ENCODE data around the gene SGK1.

SGK1 gene

DNA sequence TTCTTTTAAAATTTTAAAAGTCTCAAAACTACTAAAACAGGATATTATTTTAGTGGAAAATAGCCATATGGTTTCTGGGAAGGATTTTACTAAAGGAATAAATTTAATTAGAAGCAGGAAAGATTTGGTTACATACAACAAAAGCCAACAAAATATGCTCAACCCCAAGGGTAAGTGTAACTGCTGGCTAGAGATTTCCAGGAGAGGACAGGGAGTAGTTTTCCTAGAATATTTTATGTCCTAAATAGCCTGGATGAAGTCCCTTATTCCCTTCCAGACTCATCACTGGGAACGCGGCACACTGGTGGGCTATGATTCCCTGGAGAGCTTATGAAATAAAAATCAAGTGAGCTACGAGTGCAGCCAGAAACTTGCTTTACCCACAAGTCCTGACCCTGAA lies 66.6 kb downstream of the SGK1 start:
- DNase-seq (ENCODE audit: insufficient read length, low spot score) (no peak), FAIRE-seq (no peak)
- TF ChIP-seq SPI1 (IDR thresholded peaks at IDR 0.05; ENCODE audit: low read depth, low read length) = no peak
- TF ChIP-seq POLR2AphosphoS5 (IDR thresholded peaks at IDR 0.05; ENCODE audit: low read depth, low read length) = no peak
- TF ChIP-seq TAF1 (IDR thresholded peaks at IDR 0.05; ENCODE audit: low read depth, low read length) = no peak
- TF ChIP-seq PAX5 (IDR thresholded peaks at IDR 0.05; ENCODE audit: insufficient read depth, low read length, severe bottlenecking) = no peak
- TF ChIP-seq POU2F2 (IDR thresholded peaks at IDR 0.05; ENCODE audit: low read depth, low read length) = no peak
- no peak for TF ChIP-seq POLR2A (IDR thresholded peaks at IDR 0.05; ENCODE audit: low read depth, low read length)

DNA sequence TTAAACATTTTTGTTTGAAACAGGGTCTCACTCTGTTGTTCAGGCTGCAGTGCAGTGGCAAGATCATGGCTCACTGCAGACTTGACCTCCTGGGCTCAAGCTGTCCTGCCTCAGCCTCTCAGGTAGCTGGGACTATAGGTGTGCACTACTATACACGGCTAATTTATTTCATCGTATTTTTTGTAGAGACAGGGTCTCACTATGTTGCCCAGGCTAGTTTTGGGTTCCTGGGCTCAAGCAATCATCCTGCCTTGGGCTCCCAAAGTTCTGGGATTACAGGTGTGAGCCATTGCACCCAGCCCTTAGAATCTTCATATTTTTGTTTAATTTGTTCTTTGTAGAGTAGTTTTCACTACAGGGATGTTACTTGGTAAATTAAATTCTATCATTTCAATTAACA lies 67.1 kb downstream of the SGK1 start:
- FAIRE-seq (no peak), DNase-seq (ENCODE audit: insufficient read length, low spot score) (no peak)
- TF ChIP-seq TAF1 (IDR thresholded peaks at IDR 0.05; ENCODE audit: low read depth, low read length) (no peak), POLR2A (IDR thresholded peaks at IDR 0.05; ENCODE audit: low read depth, low read length) (no peak), POLR2AphosphoS5 (IDR thresholded peaks at IDR 0.05; ENCODE audit: low read depth, low read length) (no peak), PAX5 (IDR thresholded peaks at IDR 0.05; ENCODE audit: insufficient read depth, low read length, severe bottlenecking) (no peak), POU2F2 (IDR thresholded peaks at IDR 0.05; ENCODE audit: low read depth, low read length) (no peak), SPI1 (IDR thresholded peaks at IDR 0.05; ENCODE audit: low read depth, low read length) (no peak)

DNA sequence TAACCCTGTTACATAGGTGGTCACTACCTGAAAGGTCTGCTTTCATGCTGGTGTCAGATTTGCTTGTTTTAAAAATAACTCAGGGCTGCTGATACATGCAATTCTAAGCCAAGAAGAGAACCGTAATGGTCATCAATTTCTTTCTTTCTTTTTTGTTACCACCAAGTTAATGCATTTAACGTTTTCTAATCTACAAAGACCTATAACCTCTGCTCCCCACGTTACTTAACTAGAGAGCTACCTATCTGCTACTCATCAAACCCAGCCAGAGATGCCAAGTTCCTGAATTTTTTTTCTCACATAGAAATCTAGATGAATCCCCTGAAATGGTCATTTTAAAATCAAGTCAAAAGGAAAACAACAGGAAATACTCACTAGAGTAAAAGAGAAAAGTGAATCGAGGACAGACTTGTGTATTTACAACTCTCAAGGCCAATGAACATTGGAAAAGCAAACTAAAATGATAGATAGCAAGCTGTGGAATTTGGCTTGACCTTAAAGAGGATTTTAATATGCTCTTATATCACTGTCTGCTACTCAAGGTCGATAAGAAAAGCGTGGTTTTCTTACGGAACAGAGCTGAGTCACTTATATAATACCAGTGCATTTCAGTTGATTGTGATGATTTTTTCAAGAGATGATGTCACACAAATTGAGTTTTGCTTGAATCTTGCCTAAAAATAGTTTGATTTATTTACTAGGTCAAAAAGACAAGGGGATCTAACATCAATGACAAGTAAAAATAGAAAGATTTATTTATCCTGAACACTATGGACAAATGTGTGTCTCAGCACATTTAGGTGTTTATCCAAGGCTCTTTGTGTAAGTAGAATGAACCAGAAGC lies 67.9 kb downstream of the SGK1 start:
- TF ChIP-seq POLR2A (IDR thresholded peaks at IDR 0.05; ENCODE audit: low read depth, low read length) = no peak
- TF ChIP-seq POLR2AphosphoS5 (IDR thresholded peaks at IDR 0.05; ENCODE audit: low read depth, low read length) = no peak
- TF ChIP-seq PAX5 (IDR thresholded peaks at IDR 0.05; ENCODE audit: insufficient read depth, low read length, severe bottlenecking) = no peak
- no peak for TF ChIP-seq SPI1 (IDR thresholded peaks at IDR 0.05; ENCODE audit: low read depth, low read length)
- no peak for TF ChIP-seq POU2F2 (IDR thresholded peaks at IDR 0.05; ENCODE audit: low read depth, low read length)
- no peak for TF ChIP-seq TAF1 (IDR thresholded peaks at IDR 0.05; ENCODE audit: low read depth, low read length)
- FAIRE-seq (no peak), DNase-seq (ENCODE audit: insufficient read length, low spot score) (no peak)

DNA sequence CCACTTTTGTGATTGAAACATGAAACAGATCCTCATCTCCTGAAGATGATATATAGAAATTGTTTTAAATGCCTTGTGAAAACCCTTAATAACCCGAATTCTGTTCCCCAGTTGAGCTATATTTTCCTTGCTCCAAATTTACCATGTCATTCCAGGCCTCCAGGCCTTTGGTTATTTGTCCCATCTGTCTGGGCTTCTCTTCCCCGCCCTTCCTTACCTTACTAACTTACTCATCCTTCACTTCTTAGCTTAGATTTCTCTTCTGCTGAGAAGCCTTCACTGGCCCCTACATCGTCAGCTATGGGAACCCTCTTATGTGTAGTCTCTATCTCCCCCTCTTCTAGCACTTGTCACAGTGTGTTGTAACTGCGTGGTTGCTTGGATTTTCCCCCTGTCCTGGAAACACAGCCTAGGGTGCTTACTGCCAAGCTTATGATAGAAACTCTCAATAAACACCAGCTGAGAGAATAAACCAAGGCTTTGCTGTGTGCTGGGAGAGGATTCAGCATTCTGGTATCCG lies 68.6 kb downstream of the SGK1 start:
- FAIRE-seq (no peak), DNase-seq (ENCODE audit: insufficient read length, low spot score) (no peak)
- no peak for TF ChIP-seq TAF1 (IDR thresholded peaks at IDR 0.05; ENCODE audit: low read depth, low read length)
- no peak for TF ChIP-seq PAX5 (IDR thresholded peaks at IDR 0.05; ENCODE audit: insufficient read depth, low read length, severe bottlenecking)
- no peak for TF ChIP-seq SPI1 (IDR thresholded peaks at IDR 0.05; ENCODE audit: low read depth, low read length)
- TF ChIP-seq POLR2AphosphoS5 (IDR thresholded peaks at IDR 0.05; ENCODE audit: low read depth, low read length) = no peak
- no peak for TF ChIP-seq POLR2A (IDR thresholded peaks at IDR 0.05; ENCODE audit: low read depth, low read length)
- TF ChIP-seq POU2F2 (IDR thresholded peaks at IDR 0.05; ENCODE audit: low read depth, low read length) = no peak

DNA sequence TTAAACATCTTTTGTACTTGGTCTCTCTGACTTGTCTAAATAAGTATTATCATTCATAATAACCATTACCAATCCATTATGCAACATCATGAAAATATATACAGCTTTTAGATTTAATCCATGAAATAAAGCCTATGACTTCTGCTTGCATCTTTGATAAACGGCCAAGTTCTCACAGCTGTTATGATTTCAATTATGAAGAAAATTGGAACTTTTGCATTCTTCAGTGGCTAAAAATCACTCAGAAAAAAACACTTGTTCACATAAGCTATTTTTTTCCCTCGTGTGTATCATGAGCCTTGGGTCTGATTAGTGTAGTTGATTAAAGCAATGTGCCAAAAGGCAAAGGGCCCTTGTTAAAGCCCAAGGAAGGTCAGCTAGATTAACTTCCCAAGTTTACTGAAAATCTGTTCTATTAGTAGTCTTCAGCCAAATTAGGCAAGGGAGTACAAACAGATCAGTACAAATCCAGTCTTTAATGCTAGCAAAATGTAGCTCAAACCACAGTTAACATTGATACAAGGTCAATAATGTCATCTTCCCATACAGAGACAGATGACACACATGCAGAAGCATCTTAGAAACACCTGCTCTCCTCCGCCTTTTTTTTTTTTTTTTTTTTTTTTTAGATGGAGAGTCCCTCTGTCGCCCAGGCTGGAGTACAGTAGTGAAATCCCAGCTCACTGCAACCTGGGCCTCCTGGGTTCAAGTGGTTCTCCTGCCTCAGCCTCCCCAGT lies 69.9 kb downstream of the SGK1 start:
- TF ChIP-seq POLR2AphosphoS5 (IDR thresholded peaks at IDR 0.05; ENCODE audit: low read depth, low read length) (no peak), SPI1 (IDR thresholded peaks at IDR 0.05; ENCODE audit: low read depth, low read length) (no peak), POLR2A (IDR thresholded peaks at IDR 0.05; ENCODE audit: low read depth, low read length) (no peak), TAF1 (IDR thresholded peaks at IDR 0.05; ENCODE audit: low read depth, low read length) (no peak), PAX5 (IDR thresholded peaks at IDR 0.05; ENCODE audit: insufficient read depth, low read length, severe bottlenecking) (no peak), POU2F2 (IDR thresholded peaks at IDR 0.05; ENCODE audit: low read depth, low read length) (no peak)
- FAIRE-seq (no peak), DNase-seq (ENCODE audit: insufficient read length, low spot score) (no peak)

DNA sequence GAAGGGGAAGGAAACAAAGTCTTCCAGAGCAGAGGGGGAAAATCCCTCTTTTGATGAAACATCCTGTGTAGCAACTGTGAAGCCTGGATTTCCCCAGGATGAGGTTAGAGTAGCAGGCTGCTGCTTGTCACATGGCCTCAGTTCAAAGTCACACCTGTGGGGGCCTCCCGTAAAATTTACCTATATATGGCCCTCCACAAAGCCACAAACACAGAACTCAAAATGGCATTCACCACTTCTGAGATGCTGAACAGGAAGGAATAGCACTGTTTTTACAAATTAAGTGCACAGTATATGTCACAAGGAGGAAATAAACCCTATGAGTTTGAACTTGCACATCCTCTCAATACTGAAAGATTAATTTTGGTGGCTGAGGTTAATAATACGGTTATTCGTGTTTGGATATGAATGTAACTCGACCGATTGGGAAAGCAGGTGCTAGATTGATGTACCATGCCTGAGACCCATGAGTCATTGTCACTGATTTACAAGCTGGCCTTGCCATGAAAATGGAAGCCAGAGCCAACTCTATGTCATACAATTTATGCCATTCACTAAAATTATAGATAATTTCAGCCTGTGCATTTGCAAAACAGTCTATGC lies 70.6 kb downstream of the SGK1 start:
- DNase-seq (ENCODE audit: insufficient read length, low spot score) = peak; percentile 16
- TF ChIP-seq POLR2AphosphoS5 (IDR thresholded peaks at IDR 0.05; ENCODE audit: low read depth, low read length) (peak; percentile 44; the same call in 1 of the 2 replicates), PAX5 (IDR thresholded peaks at IDR 0.05; ENCODE audit: insufficient read depth, low read length, severe bottlenecking) (peak; percentile 72), TAF1 (IDR thresholded peaks at IDR 0.05; ENCODE audit: low read depth, low read length) (no peak), POLR2A (IDR thresholded peaks at IDR 0.05; ENCODE audit: low read depth, low read length) (no peak), SPI1 (IDR thresholded peaks at IDR 0.05; ENCODE audit: low read depth, low read length) (0 out of 2 replicates have a peak, but pooled peaks have one; percentile 16), POU2F2 (IDR thresholded peaks at IDR 0.05; ENCODE audit: low read depth, low read length) (peak; percentile 82; the same call in 1 of the 2 replicates)
- FAIRE-seq = peak; percentile 87

DNA sequence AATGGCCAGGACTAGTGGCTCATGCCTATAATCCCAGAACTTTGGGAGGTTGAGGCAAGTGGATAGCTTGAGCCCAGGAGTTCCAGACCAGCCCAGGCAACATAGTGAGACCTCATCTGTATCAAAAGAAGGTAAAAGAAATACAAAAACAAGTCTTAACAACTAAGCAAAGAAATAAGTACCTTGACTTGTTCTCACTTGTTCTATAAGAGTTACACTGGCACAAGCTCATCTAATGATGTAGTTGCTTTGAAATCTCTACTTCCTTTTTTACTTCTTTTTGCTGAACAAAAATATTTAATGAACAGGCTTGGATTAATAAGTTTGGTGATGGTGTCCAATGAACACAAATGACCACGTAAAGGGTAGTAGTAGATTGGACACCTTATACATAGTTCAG lies 72.2 kb downstream of the SGK1 start:
- FAIRE-seq = no peak

DNA sequence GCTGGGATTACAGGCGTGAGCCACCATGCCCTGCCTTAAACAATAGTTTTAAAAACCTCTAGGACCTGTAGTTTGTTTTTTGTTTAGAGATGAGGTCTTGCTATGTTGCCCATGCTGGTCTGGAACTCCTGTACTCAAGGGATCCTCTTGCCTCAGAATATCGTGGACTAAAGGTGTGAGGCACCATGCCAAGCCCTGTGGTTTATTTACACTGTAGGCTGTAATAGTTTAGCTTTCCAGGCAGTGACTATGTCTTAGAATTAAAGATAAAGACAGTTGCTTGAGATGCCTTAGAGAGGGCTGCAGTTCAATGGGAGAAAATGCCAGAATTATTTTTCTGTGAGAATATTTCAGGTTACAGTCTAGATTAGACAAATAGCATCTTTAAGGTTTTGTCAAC lies 72.9 kb downstream of the SGK1 start:
- TF ChIP-seq PAX5 (IDR thresholded peaks at IDR 0.05; ENCODE audit: insufficient read depth, low read length, severe bottlenecking) (no peak), TAF1 (IDR thresholded peaks at IDR 0.05; ENCODE audit: low read depth, low read length) (no peak), SPI1 (IDR thresholded peaks at IDR 0.05; ENCODE audit: low read depth, low read length) (no peak), POLR2A (IDR thresholded peaks at IDR 0.05; ENCODE audit: low read depth, low read length) (no peak), POU2F2 (IDR thresholded peaks at IDR 0.05; ENCODE audit: low read depth, low read length) (no peak), POLR2AphosphoS5 (IDR thresholded peaks at IDR 0.05; ENCODE audit: low read depth, low read length) (no peak)
- DNase-seq (ENCODE audit: insufficient read length, low spot score) (no peak), FAIRE-seq (no peak)

More for the DNA sequence above, 72.2 kb downstream of the SGK1 start:
- TF ChIP-seq SPI1 (IDR thresholded peaks at IDR 0.05; ENCODE audit: low read depth, low read length) (no peak), POLR2AphosphoS5 (IDR thresholded peaks at IDR 0.05; ENCODE audit: low read depth, low read length) (no peak), PAX5 (IDR thresholded peaks at IDR 0.05; ENCODE audit: insufficient read depth, low read length, severe bottlenecking) (no peak)
- DNase-seq (ENCODE audit: insufficient read length, low spot score) = no peak
